IPS-NIHi7 (cell line): ENCODE results near the gene ZBTB32.
"Not testable (repeated sequence)": the region's sequence is repeated elsewhere in the genome, so short reads cannot be mapped to it uniquely, and the experiment has no call there.

ENCODE experiments used
- DNase-seq: peaks from one replicate; pipeline ENCODE4 v3.0.0; 2012; ENCODE audit warnings: mixed read lengths; ENCODE audit errors: extremely low spot score

ZBTB32 gene

DNA sequence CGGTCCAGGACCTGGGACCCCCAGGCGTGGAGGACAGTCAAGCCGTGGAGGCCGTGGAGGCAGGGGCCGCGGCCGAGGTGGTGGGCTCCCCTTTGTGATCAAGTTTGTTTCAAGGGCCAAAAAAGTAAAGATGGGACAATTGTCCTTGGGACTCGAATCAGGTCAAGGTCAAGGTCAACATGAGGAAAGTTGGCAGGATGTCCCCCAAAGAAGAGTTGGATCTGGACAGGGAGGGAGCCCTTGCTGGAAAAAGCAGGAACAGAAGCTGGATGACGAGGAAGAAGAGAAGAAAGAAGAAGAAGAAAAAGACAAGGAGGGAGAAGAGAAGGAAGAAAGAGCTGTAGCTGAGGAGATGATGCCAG, 15.8 kb downstream of the ZBTB32 start:
- DNase-seq, result no peak

DNA sequence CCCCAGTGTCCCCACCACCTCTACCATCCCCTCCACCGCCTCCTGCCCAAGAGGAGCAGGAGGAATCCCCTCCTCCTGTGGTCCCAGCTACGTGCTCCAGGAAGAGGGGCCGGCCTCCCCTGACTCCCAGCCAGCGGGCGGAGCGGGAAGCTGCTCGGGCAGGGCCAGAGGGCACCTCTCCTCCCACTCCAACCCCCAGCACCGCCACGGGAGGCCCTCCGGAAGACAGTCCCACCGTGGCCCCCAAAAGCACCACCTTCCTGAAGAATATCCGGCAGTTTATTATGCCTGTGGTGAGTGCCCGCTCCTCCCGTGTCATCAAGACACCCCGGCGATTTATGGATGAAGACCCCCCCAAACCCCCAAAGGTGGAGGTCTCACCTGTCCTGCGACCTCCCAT, 16.3 kb downstream of the ZBTB32 start:
- DNase-seq, result no peak

DNA sequence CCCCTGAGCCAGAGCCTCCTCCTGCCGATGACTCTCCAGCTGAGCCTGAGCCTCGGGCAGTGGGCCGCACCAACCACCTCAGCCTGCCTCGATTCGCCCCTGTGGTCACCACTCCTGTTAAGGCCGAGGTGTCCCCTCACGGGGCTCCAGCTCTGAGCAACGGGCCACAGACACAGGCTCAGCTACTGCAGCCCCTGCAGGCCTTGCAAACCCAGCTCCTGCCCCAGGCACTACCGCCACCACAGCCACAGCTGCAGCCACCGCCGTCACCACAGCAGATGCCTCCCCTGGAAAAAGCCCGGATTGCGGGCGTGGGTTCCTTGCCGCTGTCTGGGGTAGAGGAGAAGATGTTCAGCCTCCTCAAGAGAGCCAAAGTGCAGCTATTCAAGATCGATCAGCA, 17.0 kb downstream of the ZBTB32 start:
- no peak for DNase-seq

DNA sequence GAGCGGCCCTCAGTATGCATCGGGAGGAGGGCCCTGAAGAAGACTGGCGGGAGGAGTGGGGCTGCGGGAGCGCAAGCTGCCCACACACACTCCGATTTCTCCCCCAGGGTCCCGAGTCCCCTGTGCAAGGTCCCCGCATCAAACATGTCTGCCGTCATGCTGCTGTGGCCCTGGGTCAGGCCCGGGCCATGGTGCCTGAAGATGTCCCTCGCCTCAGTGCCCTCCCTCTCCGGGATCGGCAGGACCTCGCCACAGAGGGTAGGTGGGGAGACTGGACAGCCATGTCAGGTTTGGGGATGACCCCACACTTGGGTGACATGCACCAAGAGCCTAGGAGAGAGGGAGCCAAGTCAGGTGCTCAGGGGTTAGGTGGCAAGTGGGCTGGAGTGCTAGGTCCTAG, 18.1 kb downstream of the ZBTB32 start:
- no peak for DNase-seq

DNA sequence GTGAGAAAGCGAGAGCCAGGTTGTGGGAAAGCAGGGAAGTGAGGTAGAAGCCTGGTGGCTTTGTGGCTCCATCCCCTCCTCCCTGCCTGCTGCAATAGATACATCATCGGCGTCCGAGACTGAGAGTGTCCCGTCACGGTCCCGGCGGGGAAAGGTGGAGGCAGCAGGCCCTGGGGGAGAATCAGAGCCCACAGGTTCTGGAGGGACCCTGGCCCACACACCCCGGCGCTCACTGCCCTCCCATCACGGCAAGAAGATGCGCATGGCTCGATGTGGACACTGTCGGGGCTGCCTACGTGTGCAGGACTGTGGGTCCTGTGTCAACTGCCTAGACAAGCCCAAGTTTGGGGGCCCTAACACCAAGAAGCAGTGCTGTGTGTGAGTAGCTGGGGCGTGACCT, 18.5 kb downstream of the ZBTB32 start:
- DNase-seq, result no peak

DNA sequence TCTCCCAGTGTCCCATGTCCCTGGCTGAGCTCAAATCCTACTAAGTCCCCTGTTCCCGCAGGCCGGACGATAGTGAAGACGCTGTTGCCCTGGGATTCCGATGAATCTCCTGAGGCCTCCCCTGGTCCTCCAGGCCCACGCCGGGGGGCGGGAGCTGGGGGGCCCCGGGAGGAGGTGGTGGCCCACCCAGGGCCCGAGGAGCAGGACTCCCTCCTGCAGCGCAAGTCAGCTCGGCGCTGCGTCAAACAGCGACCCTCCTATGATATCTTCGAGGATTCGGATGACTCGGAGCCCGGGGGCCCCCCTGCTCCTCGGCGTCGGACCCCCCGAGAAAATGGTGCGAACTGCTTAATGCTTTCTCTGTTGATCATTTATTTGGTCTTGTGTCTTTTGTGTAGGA, 19.3 kb downstream of the ZBTB32 start:
- DNase-seq, result no peak

DNA sequence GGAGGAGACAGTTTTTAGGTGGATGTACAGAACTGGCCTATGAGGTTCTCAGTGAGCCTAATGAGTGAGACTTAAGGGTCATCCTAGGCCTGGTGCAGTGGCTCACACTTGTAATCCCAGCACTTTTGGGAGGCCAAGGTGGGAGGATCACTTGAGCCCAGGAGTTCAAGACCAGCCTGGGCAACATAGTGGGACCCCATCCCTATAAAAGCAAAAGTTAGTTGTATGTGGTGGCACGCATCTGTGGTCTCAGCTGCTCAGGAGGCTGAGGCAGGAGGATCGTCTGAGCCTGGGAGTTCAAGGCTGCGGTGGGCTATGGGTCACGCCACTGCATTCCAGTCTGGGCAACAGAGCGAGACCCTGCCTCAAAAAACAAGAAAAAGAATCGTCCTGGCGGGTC, 19.8 kb downstream of the ZBTB32 start:
- not testable (repeated sequence) for DNase-seq

DNA sequence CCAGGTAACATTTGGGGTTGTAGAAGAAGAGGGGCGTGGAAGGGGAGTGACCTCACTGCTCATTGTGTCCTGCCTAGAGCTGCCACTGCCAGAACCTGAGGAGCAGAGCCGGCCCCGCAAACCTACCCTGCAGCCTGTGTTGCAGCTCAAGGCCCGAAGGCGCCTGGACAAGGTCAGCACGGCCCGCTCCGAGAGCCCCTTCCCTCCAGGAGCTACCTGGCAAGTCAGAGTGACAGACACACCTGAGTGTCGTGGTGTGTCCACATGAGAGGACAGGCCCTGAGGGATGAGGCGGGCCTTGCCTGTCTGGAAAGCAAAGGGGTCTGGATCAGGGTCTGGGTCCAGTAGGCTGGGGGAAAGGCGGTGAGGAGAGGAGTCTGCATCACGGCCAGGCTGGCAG, 20.2 kb downstream of the ZBTB32 start:
- no peak for DNase-seq

DNA sequence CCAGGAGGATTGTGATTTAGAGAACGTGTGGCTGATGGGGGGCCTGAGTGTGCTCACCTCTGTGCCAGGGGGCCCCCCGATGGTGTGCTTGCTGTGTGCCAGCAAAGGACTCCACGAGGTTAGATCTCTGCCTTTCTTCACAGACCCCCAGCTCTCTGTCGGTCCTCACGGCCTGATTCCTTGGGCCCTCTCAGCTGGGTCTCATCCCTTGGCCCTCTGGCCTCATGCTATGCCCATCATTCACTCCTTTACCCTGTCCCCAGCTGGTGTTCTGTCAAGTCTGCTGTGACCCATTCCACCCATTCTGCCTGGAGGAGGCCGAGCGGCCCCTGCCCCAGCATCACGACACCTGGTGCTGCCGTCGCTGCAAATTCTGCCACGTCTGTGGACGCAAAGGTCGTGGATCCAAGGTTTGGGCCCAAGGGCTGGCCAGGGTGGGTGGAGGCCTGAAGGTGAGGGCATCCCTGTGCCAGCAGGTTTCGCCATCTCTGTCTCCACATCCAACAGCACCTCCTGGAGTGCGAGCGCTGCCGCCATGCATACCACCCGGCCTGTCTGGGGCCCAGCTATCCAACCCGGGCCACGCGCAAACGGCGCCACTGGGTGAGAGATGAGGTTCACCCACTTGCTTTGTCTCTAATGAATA, 21.0 kb downstream of the ZBTB32 start:
- DNase-seq, result no peak

DNA sequence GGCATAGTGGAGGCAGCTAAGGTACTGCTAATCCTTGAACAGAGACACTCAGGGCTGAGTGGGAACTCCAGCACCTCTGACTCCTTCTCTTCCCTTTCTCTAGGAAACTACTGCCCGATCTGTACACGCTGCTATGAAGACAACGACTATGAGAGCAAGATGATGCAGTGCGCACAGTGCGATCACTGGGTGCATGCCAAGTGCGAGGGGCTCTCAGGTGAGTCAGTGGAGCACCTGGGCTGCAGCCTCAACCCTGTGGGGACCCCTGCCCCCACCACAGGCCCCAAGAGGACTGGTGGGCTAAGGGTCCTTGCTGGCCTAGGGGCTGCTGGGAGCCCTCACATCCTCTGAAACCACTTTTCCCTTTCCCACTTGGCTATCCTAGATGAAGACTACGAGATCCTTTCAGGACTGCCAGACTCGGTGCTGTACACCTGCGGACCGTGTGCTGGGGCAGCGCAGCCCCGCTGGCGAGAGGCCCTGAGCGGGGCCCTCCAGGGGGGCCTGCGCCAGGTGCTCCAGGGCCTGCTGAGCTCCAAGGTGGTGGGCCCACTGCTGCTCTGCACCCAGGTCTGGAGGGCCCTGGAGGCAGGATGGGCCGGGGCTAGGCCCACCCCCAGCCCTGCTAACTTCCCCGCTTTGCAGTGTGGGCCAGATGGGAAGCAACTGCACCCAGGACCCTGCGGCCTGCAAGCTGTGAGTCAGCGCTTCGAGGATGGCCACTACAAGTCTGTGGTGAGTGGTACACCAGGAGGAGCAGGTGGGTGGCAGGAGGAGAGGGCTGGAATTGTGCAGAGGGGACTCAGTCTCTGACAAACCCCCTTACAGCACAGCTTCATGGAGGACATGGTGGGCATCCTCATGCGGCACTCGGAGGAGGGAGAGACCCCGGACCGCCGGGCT, 22.9 kb downstream of the ZBTB32 start:
- DNase-seq, result no peak

DNA sequence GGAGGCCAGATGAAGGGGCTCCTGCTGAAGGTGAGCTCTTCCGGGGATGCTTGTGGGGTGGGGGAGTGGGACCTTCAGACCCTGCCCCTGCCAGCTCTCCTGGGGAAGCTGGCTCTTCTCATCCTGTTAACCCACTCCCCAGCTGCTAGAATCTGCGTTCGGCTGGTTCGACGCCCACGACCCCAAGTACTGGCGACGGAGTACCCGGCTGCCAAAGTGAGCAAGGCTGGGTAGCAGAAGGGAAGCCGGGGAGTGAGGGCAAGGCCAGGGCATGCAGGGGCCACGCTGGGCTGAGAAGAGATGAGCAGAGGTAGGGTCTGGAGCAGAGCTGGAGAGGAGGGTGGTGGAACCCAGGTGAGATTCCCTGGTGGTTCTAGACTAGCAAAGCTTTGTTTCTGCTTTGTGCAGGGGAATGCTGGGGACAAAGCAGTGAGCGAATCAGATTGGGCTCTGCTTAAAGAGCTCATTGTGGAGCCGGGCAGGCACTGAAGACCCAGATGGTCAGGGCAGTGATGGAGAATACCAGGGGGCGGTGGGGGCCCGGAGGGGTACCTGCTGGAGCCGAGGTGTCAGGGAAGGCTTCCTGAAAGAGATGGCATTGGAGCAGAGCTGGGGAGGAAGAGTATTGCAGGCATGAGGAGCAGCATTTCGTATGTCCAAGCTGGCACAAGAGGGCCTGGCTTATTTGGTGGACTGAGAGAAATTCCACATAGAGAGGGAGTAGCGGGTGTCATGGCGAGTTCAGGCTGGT, 23.8 kb downstream of the ZBTB32 start:
- no peak for DNase-seq

DNA sequence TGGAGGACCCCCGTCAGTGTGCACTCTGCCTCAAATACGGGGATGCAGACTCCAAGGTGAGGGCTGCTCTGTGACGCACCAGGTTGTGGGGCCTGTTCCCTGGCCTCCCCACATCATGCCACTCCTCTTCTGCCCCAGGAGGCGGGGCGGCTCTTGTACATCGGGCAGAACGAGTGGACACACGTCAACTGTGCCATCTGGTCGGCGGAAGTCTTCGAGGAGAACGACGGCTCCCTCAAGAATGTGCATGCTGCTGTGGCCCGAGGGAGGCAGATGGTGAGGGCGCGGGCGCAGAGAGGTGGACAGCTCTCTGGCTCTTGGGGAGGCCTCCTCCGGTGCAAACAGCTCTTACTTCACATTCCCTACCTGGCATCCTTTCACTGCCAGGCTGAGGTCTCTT, 24.7 kb downstream of the ZBTB32 start:
- DNase-seq, result no peak

DNA sequence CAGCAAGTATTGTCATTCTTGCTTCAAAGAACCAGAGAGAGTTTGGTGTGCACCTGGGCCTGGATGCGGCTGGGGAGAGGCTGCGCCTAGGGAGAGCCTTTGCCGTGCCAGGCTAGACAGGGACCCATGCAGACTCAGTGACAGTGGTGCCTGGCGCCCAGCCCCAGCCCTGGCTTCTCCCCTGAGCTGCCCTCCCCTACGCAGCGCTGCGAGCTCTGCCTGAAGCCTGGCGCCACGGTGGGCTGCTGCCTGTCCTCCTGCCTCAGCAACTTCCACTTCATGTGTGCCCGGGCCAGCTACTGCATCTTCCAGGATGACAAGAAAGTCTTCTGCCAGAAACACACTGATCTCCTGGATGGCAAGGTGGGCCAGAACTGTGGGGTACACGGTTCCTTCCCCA, 25.4 kb downstream of the ZBTB32 start:
- no peak for DNase-seq

DNA sequence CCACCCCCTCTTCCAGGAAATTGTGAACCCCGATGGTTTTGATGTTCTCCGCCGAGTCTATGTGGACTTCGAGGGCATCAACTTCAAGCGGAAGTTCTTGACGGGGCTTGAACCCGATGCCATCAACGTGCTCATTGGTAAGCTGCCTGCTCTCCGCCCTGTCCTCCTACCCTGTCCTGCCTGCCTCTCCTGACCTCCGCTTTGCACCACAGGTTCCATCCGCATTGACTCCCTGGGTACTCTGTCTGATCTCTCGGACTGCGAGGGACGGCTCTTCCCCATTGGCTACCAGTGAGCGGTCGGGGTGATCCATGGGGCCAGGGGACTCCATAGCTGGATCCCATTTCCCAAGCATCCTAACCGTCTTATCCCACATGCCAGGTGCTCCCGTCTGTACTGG, 26.0 kb downstream of the ZBTB32 start:
- DNase-seq, result no peak

DNA sequence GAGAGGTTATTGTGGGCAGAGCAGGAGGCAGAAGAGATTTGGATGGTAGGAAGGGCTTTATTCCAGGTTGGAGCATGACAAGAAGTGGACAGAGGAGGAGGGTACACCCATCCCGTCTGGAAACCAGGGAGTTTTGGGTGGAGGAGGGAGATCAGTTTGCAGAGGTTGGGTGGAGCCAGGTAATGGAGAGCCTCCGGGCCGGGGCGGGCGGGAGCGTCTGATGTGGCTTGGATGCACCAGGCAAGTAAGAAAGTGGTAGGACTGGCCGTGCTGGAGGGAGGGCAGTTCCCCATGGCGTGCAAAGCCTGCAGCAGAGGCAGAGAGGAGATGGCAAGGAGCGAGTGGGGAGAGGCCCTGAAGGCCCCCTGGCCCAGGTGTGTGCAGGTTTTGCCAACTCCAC, 27.0 kb downstream of the ZBTB32 start:
- DNase-seq, result no peak

DNA sequence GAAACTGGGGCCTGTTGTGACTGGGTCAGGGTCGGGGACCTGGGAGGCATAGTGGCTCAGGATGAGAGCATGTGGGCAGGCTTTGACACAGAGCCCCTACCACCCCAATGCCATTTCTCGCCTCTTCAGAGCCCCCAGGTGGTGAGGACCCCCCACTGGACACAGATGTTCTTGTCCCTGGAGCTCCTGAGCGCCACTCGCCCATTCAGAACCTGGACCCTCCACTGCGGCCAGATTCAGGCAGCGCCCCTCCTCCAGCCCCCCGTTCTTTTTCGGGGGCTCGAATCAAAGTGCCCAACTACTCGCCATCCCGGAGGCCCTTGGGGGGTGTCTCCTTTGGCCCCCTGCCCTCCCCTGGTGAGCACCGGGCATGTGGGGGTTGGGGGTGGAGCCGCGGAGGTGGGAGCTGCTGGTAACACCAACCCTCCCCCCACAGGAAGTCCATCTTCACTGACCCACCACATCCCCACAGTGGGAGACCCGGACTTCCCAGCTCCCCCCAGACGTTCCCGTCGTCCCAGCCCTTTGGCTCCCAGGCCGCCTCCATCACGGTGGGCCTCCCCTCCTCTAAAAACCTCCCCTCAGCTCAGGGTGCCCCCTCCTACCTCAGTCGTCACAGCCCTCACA, 27.5 kb downstream of the ZBTB32 start:
- no peak for DNase-seq

DNA sequence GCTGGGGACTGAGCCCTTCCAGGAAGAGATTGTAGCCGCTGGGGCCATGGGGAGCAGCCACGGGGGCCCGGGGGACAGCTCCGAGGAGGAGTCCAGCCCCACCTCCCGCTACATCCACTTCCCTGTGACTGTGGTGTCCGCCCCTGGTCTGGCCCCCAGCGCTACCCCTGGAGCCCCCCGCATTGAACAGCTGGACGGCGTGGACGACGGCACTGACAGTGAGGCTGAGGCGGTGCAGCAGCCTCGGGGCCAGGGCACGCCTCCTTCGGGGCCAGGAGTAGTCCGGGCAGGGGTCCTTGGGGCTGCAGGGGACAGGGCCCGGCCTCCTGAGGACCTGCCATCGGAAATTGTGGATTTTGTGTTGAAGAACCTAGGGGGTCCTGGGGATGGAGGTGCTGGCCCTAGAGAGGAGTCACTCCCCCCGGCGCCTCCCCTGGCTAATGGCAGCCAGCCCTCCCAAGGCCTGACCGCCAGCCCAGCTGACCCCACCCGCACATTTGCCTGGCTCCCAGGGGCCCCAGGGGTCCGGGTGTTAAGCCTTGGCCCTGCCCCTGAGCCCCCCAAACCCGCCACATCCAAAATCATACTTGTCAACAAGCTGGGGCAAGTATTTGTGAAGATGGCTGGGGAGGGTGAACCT, 28.3 kb downstream of the ZBTB32 start:
- DNase-seq, result no peak

DNA sequence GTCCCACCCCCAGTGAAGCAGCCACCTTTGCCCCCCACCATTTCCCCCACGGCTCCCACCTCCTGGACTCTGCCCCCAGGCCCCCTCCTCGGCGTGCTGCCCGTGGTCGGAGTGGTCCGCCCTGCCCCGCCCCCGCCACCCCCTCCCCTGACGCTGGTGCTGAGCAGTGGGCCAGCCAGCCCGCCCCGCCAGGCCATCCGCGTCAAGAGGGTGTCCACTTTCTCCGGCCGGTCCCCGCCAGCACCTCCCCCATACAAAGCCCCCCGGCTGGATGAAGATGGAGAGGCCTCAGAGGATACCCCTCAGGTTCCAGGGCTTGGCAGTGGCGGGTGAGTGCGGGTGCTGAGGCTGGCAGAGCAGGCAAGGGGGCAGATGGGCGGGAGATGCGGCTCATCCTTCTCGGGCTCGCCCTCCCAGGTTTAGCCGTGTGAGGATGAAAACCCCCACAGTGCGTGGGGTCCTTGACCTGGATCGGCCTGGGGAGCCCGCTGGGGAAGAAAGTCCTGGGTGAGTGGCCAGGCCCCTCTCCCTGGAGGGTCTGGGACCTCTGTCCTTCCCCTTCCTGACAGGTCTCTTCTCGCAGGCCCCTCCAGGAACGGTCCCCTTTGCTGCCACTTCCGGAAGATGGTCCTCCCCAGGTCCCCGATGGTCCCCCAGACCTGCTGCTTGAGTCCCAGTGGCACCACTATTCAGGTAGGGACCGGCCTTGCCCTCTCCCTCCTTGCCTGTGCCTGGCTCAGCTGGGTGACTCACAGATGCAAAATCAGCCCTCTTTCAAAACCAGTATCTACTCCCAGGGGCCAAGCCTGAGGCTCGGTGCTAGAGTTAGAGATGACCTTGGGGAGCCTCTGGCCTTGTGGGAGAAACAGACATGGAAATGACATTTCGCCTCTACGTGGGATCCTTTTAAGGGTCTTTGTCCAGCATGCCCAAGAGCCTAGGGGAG, 29.1 kb downstream of the ZBTB32 start:
- no peak for DNase-seq

DNA sequence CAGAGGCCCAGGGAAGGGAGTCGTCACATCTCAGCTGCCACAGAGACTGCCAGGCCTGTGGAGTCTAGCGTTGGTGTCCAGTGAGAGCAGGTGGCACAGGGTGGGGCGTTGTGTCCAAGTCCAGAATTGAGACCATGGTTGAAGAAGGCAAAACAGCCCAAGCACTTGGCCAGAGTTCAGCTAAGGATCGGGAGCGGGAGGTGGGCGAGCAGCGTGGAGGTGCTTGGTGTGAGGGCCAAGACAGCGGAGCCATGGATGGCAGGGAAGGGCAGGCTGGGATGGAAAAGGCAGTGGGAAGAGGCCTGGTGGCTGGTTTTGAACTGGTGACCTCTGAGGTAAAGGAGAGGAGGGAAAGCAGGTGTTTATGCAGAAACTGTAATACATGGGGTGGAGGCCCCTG, 29.9 kb downstream of the ZBTB32 start:
- DNase-seq, result no peak

DNA sequence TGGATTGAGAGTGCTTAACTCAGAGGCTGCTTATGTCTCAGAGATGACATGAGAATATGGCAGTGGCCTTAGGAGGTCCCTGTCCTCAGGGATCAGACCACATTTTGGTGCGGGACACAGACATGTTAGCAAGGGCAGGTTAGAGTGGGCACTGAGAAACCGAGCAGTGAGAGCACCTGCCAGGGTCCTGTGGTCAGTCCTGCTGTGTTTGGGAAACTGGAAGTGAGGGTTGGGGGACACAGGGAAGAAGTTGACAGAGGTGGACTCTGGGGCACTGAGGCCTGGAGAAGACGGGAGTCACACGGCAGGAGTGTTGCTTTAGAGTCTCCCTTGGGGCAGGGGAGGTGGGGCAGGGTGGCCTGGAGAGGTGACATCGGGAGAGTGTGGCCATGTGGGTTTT, 30.5 kb downstream of the ZBTB32 start:
- no peak for DNase-seq
